Measurements from ENCODE around the gene ELMO2. TPM values are rescaled to one million over a fixed set of nuclear protein-coding genes. Genes with fewer than 3 reads are reported as not detected.

Gene ELMO2
- total and polyA plus RNA-seq, 2 of the 4 experiments (the other 2 are of a cell fraction): 29.2 to 52.7 TPM

DNA sequence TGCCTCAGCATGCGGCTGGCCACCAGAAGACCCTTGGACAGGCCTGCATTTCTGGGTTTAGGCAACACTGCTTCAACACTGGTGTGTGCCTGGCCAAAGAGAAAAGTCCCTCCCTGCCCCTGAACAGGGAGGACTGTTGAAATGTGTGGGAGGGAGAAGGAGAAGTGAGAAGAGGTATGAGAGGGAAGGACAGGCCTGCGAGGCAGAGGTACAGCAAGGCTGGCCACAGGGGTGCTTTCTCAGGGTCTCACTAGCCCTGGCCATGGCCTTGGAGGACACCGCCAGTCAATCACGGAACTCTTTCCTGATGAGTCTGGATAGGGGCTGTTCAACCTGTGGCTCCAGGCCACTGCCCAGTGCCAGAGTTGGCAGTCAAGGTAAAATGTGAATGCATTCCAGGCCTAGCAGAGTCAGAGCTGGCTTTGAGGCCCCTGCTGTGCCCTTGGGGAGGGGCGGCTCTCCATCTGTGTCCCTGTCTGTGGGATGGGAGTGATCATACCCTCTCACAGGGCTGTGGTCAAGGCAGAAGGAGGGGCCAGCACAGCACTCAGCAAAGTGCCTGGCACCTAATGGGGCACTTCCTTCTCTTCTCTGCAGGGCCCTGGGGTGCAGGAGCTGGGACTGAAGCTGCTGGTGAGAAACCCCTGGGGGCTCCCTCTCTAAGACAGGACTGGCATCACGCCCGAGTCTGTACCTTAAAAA is 54.9 kb downstream of the ELMO2 start:
- ChIA-PET CTCF (no interaction called here), POLR2A (ENCODE audit: unreplicated experiment) (interaction anchor here (0.5 kb wide), 1 partner anchor 33 kb away, joined by 6 read pairs; no protein-coding TSS in a partner anchor)
- no peak overlapping the region for H4K91ac ChIP-seq (ENCODE audit: insufficient read depth, low read depth, low read length)
- no TSS peak for BruUV-seq (replicated peaks)
- peaks cover 12% of the 10 kb centered on the region for H3K4me1 ChIP-seq (ENCODE audit: control insufficient read depth, insufficient read depth, low read length)
- peak overlapping the region; percentile 40 to 52; a peak in 3 of 4 replicates for H4K8ac ChIP-seq (ENCODE audit: low read depth in 2 of 2, low read length in 2 of 2)
- H3K4me3 ChIP-seq (ENCODE audit: insufficient read depth, low read depth, low read length): no peak overlapping the region
- no peak overlapping the region for H2BK20ac ChIP-seq (ENCODE audit: low read depth, low read length)
- H2AK9ac ChIP-seq (replicated peaks; ENCODE audit: low read depth, low read length, poor library complexity): peak overlapping the region; percentile 42
- intact Hi-C loops (cut with micrococcal nuclease): no loop called here
- H2BK15ac ChIP-seq (ENCODE audit: low read depth, low read length): no peak overlapping the region
- H2BK5ac ChIP-seq (ENCODE audit: low read depth, low read length, poor library complexity, severe bottlenecking): no peak overlapping the region
- H3K9me1 ChIP-seq (ENCODE audit: insufficient read depth, low read length): peaks cover 10% of the 10 kb centered on the region; the same call in 1 of the 2 replicates
- no peak overlapping the region for H3K9ac ChIP-seq (ENCODE audit: low read depth, low read length)
- H3K4me2 ChIP-seq (ENCODE audit: low read depth, low read length): no peak overlapping the region
- H3K27me3 ChIP-seq (ENCODE audit: control insufficient read depth, insufficient read depth, low read length): no peaks in the 10 kb centered on the region
- no peak overlapping the region for H3K56ac ChIP-seq (ENCODE audit: extremely low read depth, insufficient read depth, low read length)
- WGBS, 2 experiments (ENCODE audit: extremely low coverage in 2 of 2, insufficient read length in 1 of 2): no CpG with 5 or more reads among the region's 7 CpGs
- no peak for ATAC-seq (ENCODE audit: low read depth)
- H2BK120ac ChIP-seq (ENCODE audit: low read depth, low read length): no peak overlapping the region
- no peak overlapping the region for H3K18ac ChIP-seq (ENCODE audit: low read depth, low read length)
- dilution Hi-C loops (cut with HindIII; ENCODE audit: low sequenced_read_pairs, unreplicated experiment): no loop called here
- H3K36me3 ChIP-seq (ENCODE audit: control insufficient read depth, insufficient read depth, low read length): peaks cover 19% of the 10 kb centered on the region; the same call in 1 of the 2 replicates
- no peaks in the 10 kb centered on the region for H3K9me3 ChIP-seq (ENCODE audit: control insufficient read depth, insufficient read depth, low read length)
- peak overlapping the region; percentile 90; the same call in 1 of the 2 replicates for H3K27ac ChIP-seq (ENCODE audit: insufficient read depth, low read length)
- peaks cover 0 to 5% of the 10 kb centered on the region in 2 experiments; a peak in 2 of 4 replicates for H3K79me1 ChIP-seq (ENCODE audit: low read depth in 1 of 2, low read length in 2 of 2)
- no peak for DNase-seq
- H3K14ac ChIP-seq (replicated peaks; ENCODE audit: low read depth, low read length): no peak overlapping the region
- no peaks in the 10 kb centered on the region for H4K20me1 ChIP-seq (ENCODE audit: insufficient read depth, low read length)
- in situ Hi-C loops (cut with MboI; ENCODE audit: low sequenced_read_pairs): no loop called here
- TF ChIP-seq MXI1 (IDR thresholded peaks at IDR 0.05; ENCODE audit: borderline replicate concordance, low read depth, low read length) (no peak), RAD21 (IDR thresholded peaks at IDR 0.05; ENCODE audit: low read length) (no peak), NFE2L2 (IDR thresholded peaks at IDR 0.05; ENCODE audit: low read depth, low read length) (no peak), POLR2A (IDR thresholded peaks at IDR 0.05; ENCODE audit: low read depth, low read length) (no peak), FOS (IDR thresholded peaks at IDR 0.05; ENCODE audit: low read depth, low read length) (no peak), RFX5 (IDR thresholded peaks at IDR 0.05; ENCODE audit: low read depth, low read length) (no peak), BHLHE40 (IDR thresholded peaks at IDR 0.05; ENCODE audit: low read depth, low read length) (no peak), SMC3 (IDR thresholded peaks at IDR 0.05; ENCODE audit: low read depth, low read length) (no peak), MAFK (IDR thresholded peaks at IDR 0.05; ENCODE audit: low read depth, low read length) (no peak)
- TF ChIP-seq, protein P1, sequence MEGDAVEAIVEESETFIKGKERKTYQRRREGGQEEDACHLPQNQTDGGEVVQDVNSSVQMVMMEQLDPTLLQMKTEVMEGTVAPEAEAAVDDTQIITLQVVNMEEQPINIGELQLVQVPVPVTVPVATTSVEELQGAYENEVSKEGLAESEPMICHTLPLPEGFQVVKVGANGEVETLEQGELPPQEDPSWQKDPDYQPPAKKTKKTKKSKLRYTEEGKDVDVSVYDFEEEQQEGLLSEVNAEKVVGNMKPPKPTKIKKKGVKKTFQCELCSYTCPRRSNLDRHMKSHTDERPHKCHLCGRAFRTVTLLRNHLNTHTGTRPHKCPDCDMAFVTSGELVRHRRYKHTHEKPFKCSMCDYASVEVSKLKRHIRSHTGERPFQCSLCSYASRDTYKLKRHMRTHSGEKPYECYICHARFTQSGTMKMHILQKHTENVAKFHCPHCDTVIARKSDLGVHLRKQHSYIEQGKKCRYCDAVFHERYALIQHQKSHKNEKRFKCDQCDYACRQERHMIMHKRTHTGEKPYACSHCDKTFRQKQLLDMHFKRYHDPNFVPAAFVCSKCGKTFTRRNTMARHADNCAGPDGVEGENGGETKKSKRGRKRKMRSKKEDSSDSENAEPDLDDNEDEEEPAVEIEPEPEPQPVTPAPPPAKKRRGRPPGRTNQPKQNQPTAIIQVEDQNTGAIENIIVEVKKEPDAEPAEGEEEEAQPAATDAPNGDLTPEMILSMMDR (conservative IDR thresholded peaks at IDR 0.05; ENCODE audit: low read depth, low read length): no peak
- TF ChIP-seq, protein P2, sequence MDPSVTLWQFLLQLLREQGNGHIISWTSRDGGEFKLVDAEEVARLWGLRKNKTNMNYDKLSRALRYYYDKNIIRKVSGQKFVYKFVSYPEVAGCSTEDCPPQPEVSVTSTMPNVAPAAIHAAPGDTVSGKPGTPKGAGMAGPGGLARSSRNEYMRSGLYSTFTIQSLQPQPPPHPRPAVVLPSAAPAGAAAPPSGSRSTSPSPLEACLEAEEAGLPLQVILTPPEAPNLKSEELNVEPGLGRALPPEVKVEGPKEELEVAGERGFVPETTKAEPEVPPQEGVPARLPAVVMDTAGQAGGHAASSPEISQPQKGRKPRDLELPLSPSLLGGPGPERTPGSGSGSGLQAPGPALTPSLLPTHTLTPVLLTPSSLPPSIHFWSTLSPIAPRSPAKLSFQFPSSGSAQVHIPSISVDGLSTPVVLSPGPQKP (IDR thresholded peaks at IDR 0.05; ENCODE audit: borderline replicate concordance, low read depth, low read length): no peak
- H4K5ac ChIP-seq (ENCODE audit: low read depth, low read length): no peak overlapping the region
- peak overlapping the region; percentile 60; the same call in 1 of the 2 replicates for H2AK5ac ChIP-seq (ENCODE audit: low read depth, low read length)
- H3K4ac ChIP-seq (ENCODE audit: low read depth, low read length): peak overlapping the region; percentile 20
- H2AFZ ChIP-seq (replicated peaks; ENCODE audit: low read length, poor library complexity): no peak overlapping the region
- no peak overlapping the region for H3K23ac ChIP-seq (ENCODE audit: low read depth, low read length)
